GM20000 (cell line): ENCODE data around the gene CDPF1.

ENCODE experiments used
- DNase-seq: peaks from one replicate; pipeline ENCODE4 v3.0.0; 2012; ENCODE audit warnings: low spot score
- CTCF ChIP-seq: IDR thresholded peaks from 2 replicates; pipeline ENCODE4 v1.5.1; 2012; ENCODE audit warnings: mild to moderate bottlenecking, control low read depth; ENCODE audit errors: extremely low read depth, missing control alignments

CDPF1 gene

GRCh38 chr22:46214616-46215015 lies 35.5 kb downstream of the CDPF1 start:
- DNase-seq = no peak

GRCh38 chr22:46214149-46214548 lies 35.9 kb downstream of the CDPF1 start:
- no peak for TF ChIP-seq CTCF
- DNase-seq = no peak

More at GRCh38 chr22:46214616-46215015, 35.5 kb downstream of the CDPF1 start:
- TF ChIP-seq CTCF = no peak

GRCh38 chr22:46213052-46213451 lies 37.0 kb downstream of the CDPF1 start:
- no peak for DNase-seq
- TF ChIP-seq CTCF = no peak

- DNase-seq = no peak
- no peak for TF ChIP-seq CTCF
These were observed 37.9 kb downstream of the CDPF1 start for GRCh38 chr22:46212195-46212594.

GRCh38 chr22:46209262-46209661 lies 40.8 kb downstream of the CDPF1 start:
- no peak for TF ChIP-seq CTCF
- DNase-seq = no peak

- DNase-seq = no peak
These were observed 46.5 kb downstream of the CDPF1 start for GRCh38 chr22:46203601-46203980.

GRCh38 chr22:46202897-46203600 lies 47.0 kb downstream of the CDPF1 start:
- no peak for DNase-seq
- TF ChIP-seq CTCF = no peak

More at GRCh38 chr22:46203601-46203980, 46.5 kb downstream of the CDPF1 start:
- no peak for TF ChIP-seq CTCF
